ENCODE measurements around the gene ME3.

ME3 gene

GRCh38 chr11:86617502-86617901, 54.9 kb downstream of the ME3 start:
- DNase-seq: no peak

- DNase-seq: no peak
These were observed 56.9 kb downstream of the ME3 start for GRCh38 chr11:86615487-86615886.

DNA sequence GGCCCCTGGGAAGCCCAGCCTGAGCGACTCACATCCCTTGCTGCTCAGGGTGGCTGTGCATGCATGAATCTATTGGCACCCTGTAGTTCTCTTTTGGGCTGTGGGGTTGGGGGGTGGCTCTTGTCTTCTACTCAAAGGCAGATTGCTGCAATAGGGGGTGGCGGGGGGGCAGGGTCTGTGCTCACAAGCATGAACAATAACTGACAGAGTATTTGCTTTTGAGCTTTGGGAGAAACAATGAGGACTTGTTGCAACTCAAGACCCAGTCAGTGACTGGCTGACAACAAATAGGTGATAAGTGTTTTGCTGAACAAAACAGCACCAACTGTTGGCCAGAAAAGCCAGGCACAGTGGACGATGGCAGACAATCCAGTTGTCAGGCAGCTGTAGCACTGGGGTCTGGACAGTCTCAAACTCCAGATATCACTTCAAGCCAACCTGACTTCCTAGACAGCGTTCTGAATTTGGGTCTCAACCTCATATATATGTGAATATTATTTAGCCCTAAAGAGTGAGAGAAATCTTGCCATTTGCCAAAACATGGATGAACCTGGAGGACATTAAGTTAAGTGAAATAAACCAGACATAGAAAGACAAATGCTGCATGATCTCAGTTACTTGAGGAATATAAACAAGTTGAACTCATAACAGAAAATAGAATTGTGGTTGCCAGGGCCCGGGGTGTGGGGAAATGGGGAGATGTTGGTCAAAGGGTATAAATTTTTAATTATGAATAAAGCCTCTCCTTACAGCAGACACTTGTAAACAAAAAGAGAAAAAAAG, 61.7 kb downstream of the ME3 start:
- no peak for DNase-seq

DNA sequence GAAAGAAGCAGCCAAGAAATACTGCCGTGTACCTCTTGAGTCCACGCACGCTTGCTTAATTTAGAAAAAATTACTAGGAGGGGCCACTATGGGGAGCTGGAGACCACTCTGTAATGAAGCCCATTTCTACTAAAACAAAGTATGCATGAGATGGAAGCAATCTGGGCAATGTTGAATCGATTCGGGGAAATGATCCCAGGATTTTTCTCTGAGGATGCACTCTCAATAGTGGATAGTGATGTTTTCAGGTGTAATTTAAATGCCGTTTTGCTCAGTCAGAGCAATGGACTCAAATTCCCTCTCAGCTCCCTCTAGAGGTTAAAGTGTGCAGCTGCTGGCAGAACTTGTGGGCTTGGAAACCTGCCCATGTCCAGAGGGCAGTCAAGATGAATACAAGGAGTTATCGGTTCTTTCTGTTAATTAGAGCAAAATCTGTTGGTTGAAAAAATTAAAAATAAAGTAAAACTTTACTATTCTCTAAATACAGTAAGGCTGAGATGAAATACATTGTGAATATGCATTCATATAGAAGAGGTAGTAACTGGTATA, 64.1 kb downstream of the ME3 start:
- peak; percentile 30 for DNase-seq

DNA sequence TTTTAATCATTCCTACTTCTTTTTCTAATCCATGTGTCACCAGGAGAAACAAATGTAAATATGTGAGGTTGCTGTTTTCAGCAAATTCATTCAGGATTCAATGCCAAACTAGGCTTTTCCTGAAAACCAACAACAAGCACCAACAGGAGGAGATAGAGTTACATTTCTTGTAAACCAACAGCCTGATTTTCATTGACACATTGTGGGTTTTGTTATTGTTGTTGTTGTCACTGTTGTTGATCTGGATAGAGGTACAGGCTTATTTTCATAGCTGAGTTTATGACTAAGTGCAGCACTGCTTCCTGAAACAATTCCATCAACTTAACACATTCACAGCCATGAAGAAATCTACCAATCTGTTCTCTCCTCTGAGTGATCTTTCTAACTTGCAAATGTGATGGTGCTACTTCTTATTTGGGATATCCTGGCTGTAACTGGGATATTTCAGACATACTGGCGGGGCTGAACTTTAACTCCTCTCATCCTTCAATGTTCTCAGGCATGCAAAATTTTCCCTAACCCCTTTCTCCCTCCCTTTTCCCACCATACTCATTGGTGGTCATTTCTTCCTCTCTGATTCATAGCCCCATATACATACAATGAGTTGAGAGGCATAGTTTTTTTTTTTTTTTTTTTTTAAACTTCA, 65.5 kb downstream of the ME3 start:
- DNase-seq: no peak

GRCh38 chr11:86606270-86606835, 66.1 kb downstream of the ME3 start:
- DNase-seq: no peak

DNA sequence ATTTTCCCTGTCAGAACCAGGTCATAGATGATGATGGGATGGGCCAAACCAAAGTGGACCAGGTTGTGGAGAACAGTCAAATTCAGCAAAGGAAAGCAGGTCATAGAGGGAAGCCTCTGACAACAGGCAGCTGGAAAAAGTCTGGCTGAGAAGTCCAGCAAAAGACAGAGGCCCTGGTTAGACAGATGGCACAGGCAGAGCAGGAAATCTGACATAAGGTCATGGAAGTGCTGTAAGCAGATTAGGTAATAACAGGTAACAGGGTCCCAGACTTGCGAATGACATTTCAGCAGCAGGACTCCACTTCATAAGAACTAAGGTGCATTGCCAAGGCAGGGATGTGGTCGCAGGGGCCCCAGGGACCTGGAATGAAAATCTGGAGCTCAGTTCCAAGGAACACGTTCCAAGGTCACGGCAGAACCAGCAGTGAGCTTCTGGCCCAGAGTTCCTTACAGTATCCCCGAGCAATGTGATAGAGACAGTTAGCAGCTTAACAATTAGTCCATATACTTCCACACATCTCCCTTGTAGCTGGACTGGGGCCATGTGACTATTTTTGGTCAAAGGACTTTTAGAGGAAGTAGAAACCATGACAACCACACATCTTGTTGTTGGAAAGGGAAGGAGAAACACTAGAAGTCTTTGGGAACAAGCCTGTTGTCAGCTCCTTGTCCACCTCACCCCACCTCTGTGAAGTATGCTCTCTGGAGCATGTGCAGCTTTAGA, 75.4 kb downstream of the ME3 start:
- no peak for DNase-seq

GRCh38 chr11:86595955-86596354, 76.5 kb downstream of the ME3 start:
- no peak for DNase-seq

- DNase-seq: no peak
These were observed 77.0 kb downstream of the ME3 start for GRCh38 chr11:86595451-86595850.

- no peak for DNase-seq
These were observed 77.7 kb downstream of the ME3 start for GRCh38 chr11:86594746-86595145.

- no peak for DNase-seq
These were observed 78.6 kb downstream of the ME3 start for GRCh38 chr11:86593833-86594232.

DNA sequence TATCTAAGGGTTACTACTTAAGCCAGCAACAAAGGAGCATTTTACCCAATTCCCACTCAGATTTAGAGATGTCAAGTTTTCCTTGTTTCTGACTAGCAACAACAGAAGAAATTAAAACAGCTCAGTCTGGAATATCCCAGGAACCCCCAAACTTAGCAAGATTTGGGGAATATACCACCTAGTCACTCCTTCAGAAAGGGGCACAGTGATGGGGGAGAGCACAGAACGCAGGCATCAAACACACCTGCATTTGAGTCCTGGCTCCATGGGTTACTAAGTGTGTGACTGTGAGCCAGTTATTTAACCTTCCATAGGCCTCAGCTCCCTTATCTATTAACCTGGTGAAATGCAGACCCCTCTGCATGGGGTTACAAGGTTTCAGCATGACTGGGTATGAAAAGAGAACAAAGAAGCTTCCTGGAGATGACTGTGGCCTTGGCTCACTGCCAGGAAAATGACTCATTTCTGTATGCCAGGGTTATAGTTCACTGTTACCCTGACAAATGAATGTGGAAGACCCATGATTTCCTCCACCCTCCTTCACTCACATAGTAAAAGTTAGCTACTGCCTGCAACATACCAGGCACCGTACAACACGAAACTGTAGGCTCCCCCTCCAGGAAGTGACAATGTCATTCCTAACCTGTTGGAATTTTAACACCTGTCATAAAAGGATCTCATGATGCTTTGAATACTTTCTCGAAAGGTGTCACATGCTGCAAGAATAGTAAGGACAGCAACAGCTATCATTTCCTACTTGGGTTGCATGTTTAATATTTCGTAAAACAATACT, 79.6 kb downstream of the ME3 start:
- peak; percentile 73 for DNase-seq

DNA sequence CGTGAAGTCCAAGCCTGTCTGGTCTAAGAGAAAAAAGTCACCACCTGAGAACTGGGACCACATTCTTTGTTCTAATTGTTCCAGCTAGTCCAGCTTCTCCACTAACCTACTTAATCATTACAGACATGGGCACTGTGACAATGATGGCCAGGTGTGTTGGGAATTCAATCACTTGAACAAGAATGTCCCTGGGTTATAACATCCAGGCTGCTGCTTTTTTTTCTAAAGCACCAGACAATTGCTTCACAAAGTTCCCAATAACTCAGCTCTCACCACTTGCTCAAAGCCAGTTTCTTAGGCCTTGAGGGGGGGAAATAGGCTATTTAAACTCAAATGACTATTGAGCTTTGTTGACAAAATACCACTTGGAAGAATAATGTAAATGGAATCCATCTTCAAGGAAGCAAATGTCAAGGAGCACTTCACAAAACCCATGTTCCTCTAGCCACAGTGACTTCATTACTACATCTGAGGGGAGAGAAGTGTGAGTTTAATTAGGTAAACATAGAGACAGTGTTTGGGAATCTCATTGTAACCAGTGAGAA, 80.3 kb downstream of the ME3 start:
- DNase-seq: no peak

GRCh38 chr11:86591631-86592030, 80.8 kb downstream of the ME3 start:
- no peak for DNase-seq

DNA sequence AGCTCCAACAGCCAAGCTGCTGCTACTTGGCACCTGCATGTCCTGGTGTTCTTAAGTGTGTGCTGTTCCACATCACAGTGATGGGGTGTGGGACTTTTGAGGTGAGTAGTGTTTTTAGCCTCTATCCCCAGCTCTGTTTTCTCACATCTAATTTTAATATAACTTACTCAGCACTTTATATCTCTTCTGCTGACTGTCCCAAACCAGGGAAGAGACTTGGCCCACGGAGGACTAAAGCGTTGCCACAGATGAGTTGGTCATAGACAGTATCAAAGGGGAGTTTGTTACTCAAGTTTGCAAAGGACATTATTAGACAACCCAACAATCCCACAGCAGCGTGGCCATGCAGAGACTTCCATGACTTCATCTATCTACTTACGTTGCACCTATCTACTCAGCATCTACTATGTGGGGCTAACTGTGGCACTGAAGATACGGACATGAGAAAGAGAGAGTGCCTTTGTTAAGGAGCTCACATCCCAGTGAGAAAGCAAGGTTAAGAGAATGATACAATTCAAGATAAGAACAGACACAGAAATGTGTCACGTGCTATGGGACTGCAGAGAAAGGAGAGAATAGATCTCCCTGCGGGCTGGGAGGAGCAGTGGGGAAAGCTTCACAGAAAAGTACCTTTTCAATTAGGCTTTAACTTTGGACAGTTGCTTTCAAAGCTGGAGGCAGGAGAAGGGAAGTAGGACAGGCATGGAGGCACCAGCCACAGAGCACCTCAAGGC, 82.4 kb downstream of the ME3 start:
- DNase-seq: no peak

DNA sequence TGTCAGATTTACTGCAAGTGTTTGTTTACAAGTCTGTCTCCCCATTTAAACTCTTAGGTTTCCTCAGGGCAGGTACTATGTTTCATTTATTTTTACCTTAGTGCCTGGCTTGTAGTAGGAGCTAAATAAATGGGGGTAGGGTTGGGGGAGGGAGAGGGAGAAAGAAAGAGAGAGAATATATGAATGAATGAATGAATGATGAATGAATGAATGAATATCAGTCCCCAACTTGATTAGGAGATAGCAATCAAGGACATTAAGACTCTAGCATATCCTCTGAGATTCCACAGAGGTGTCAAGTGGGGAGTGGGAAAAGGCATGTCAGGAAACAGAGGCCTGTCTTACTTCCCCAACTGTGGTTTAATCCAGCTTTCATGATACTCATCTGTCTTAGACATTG, 83.2 kb downstream of the ME3 start:
- DNase-seq: no peak

DNA sequence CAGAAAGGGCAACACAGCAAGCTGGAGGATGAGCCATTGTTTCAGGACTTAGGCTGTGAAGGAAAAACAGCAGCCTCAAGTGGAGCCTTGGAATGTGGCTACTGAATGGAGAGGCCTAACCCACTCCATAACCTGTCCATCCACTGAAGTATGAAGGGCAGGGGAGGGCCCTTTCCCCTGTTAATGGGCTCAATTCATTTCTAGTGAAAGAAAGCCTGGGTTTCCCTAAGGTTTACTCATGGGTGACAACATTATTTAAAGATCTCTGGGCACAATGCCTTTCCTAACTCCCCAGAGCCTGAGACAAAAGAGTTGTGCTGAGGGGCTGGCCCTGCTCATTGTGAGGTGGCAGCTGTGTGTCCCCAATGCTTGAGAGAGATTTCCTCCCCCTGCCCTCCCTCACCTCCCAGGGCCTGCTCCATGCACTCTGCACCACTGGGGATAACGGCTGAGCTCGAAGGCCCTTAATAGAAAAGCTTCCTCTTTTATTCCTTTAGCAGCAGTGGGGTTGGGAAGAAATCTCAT, 83.8 kb downstream of the ME3 start:
- DNase-seq: no peak

DNA sequence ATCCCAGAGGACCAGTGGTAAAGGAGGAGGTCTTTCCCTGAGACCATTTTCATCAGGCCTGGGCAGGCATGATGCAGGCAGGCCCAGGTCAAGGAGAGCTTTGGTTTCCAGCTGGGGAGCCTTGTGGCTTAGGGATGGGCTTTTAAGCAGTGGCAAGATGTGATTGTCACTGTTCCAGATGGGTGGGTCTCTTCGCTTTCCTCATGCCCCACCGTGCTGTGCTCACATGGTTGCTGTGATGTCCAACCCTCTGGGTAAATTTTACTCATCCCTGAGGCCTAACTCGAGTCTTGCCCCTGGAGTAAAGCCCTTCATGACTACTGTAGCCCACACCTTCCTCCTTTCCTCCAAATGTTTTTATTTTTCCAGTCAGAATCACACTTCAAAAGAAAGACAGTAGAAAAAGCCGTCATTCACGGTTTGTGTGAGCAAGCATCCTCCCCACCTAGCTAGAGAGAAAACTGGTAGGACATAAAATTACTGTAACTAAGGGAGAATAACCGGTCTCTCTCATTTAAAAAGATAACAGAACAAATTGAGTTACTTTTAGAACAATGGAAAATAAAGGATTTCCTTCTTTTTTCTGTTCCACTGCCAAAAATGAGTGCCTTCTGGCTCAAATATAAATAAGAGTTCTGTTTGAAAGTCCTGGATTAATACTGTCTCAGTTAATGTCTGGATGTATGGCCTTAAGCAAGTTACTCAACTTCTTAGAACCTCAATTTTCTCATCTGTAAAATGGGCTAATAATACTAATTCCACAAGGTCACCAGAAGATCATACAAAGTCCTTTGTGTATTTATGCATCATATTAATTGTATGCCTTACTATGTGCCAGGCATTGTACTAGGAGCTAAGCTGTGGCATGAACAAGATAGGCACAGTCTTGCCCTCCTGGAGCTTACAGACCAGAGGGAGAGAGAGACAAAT, 84.9 kb downstream of the ME3 start:
- no peak for DNase-seq

DNA sequence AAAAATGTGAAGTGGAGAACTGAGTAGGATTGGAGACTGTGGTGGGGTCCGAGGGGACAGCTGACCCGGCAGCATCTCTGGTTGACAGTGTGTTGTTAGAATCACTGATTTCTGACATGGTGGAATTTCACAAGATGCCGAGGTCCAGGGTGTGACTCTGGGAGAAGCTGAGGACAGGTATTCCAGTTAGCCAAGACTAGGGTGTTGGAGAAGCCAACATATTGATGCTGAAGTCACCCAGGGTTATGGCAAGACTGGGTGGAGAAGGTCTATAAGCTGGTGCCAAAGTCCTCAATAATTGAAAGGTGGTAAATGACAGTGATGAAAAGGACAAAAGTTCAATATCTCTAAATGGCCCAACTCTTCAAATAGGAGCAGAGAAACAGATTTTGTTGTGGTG, 86.1 kb downstream of the ME3 start:
- no peak for DNase-seq

DNA sequence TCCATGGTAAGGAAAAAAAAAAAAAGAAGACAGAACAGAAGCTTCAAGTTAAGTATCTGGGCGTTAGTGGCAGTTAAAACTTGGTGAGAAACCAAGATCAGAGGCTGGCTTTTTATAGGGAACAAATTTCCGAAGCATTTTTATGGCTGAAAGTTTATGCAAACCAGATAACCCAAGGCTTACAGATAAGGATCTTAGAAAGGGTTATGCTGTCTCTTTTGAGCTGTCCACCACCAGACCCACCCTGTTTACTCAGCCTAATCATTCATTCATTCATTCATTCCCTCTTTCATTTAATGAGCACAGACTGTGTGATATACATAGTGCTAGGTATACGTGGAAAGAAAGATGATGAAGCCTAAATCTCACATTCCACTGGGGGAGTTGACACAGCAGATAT, 89.5 kb downstream of the ME3 start:
- DNase-seq: no peak
